ENCODE measurements around the gene HDAC8.
A peak's percentile ranks its signal among the peaks of the same experiment; 100 is the strongest.

Gene HDAC8

DNA sequence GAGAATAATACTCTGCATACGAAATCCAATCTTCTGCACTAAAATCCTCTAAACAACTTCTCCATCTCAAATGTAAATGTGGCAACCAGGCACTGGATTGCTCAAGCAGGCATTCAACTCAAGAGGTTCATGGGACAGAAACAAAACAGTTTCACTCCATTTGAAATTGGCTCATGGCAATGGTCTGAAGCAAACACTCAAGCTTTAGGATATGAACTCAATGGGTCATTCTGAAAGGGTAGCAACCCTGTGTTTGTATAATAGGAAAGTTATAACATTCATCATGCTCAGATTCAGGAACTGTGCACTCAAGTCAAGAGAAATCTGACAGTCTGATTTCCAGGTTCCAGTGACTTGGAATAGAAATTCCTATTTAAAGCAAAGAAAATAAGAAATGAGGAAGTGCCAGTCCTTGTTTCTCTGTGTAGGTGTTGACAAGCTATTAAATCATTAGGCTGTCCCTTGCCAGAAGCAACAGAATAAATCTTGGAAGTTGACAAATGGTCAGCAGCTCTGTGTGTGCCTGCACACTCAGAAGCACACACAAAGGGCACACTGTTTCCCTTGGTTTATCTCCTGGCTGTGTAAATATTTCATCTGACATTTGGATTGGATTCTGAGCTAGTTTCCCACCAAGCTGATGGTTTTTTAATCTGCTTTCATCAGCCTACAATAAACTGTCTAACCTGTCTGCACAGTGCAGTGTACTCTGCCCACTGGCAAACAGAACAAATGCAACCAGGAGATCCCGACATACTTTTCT is 191.0 kb downstream of the HDAC8 start:
- DNase-seq (ENCODE audit: low read depth) = no peak
- TF ChIP-seq, protein P1, sequence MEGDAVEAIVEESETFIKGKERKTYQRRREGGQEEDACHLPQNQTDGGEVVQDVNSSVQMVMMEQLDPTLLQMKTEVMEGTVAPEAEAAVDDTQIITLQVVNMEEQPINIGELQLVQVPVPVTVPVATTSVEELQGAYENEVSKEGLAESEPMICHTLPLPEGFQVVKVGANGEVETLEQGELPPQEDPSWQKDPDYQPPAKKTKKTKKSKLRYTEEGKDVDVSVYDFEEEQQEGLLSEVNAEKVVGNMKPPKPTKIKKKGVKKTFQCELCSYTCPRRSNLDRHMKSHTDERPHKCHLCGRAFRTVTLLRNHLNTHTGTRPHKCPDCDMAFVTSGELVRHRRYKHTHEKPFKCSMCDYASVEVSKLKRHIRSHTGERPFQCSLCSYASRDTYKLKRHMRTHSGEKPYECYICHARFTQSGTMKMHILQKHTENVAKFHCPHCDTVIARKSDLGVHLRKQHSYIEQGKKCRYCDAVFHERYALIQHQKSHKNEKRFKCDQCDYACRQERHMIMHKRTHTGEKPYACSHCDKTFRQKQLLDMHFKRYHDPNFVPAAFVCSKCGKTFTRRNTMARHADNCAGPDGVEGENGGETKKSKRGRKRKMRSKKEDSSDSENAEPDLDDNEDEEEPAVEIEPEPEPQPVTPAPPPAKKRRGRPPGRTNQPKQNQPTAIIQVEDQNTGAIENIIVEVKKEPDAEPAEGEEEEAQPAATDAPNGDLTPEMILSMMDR (conservative IDR thresholded peaks at IDR 0.05; ENCODE audit: low read depth, low read length) = no peak
- H3K4me3 ChIP-seq (ENCODE audit: low read depth, low read length) = no peak overlapping the region

DNA sequence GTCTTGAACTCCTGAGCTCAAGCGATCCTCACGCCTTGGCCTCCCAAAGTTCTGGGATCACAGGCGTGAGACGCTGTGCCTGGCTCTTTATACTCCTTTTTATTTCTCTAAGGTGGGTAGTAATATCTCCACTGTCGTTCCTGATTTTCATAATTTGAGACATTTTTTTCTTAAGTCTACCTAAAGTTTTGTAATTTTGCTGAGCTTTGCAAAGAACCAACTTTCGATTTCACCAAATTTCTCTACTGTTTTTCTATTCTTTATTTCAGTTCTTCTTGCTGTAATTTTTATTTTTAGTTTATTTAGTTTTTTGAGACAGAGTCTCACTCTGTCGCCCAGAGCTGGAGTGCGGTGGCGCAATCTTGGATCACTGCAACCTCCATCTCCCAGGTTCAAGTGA is 196.5 kb downstream of the HDAC8 start:
- no peak overlapping the region for H3K4me3 ChIP-seq (ENCODE audit: low read depth, low read length)
- DNase-seq (ENCODE audit: low read depth) = no peak
- TF ChIP-seq, protein P1 (conservative IDR thresholded peaks at IDR 0.05; ENCODE audit: low read depth, low read length) = no peak

DNA sequence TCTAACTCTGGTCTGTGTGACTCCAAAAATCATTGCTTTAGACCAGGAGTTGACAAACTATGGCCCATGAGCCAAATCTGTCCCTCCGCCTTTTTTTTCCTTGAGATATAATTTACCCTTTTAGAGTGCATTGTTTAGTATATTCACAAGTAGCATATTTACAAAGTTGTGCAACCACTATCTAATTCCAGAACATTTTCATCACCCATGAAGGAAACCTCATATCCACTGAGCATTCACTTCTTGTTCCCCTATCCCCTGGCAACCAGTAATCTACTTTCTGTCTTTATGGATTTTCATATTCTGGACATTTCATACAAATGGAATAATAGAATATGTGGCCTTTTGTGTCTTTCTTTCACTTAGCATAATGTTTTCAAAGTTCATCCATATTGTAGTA is 199.5 kb downstream of the HDAC8 start:
- TF ChIP-seq, protein P1 (conservative IDR thresholded peaks at IDR 0.05; ENCODE audit: low read depth, low read length) = no peak
- DNase-seq (ENCODE audit: low read depth) = peak; percentile 13
- no peak overlapping the region for H3K4me3 ChIP-seq (ENCODE audit: low read depth, low read length)

DNA sequence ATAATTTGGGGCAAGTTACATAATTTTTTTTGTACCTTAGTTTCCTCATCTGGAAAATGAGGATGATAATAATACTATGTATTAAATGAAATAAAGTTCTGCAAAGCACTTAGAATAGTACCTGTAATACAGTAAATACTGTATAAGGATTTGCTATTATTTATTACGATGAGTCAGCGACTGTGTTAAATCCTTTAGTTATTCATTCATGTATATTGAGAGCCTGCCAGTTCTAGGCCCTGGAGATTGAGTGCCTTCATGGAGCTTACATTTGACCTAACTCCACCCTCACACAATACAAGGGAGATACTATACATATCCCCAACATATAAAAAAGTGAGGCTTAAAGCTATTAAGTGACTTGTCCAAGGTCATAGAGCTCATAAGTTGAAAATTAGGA is 199.9 kb downstream of the HDAC8 start:
- no peak overlapping the region for H3K4me3 ChIP-seq (ENCODE audit: low read depth, low read length)
- TF ChIP-seq, protein P1 (conservative IDR thresholded peaks at IDR 0.05; ENCODE audit: low read depth, low read length) = no peak
- DNase-seq (ENCODE audit: low read depth) = no peak

DNA sequence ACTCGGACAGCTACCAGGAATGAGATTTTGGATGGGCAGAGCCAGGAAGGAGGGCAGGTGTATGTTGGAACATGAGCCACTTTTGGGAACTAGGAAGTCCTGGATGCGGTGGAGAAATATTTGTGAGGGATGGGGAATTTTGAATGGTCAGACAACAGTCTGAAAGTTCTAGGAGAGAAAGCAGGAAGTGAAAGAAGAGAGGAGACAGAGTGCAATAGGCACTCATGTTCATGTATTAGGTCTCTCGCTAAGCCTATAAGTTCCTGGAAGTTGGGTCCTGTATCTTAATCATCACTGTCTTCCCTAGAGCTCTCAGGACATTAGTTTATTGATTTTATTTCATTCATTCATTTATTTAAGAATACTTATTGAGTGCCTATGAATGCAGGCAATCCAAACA is 201.2 kb downstream of the HDAC8 start:
- no peak for DNase-seq (ENCODE audit: low read depth)
- H3K4me3 ChIP-seq (ENCODE audit: low read depth, low read length) = no peak overlapping the region
- TF ChIP-seq, protein P1 (conservative IDR thresholded peaks at IDR 0.05; ENCODE audit: low read depth, low read length) = no peak

DNA sequence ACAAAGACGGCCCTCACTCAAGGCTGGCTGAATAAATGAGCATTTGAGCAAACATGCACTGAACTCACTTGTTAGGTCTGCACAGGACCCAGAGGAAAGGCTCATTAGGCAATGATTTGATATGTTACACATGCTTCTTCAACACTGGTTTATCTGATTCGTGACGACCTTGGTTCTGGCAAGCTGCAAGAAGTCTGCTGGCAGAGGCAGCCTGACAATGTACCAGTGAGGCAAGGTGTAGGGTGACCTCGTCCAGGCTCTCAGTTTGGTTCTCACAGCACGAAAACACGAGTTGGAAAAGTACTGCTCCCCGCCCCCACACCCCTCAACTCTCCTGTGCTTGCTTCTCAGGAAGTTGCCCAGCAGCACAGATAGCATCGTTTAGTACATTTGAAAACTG is 203.8 kb downstream of the HDAC8 start:
- no peak for DNase-seq (ENCODE audit: low read depth)
- TF ChIP-seq, protein P1 (conservative IDR thresholded peaks at IDR 0.05; ENCODE audit: low read depth, low read length) = no peak
- no peak overlapping the region for H3K4me3 ChIP-seq (ENCODE audit: low read depth, low read length)

DNA sequence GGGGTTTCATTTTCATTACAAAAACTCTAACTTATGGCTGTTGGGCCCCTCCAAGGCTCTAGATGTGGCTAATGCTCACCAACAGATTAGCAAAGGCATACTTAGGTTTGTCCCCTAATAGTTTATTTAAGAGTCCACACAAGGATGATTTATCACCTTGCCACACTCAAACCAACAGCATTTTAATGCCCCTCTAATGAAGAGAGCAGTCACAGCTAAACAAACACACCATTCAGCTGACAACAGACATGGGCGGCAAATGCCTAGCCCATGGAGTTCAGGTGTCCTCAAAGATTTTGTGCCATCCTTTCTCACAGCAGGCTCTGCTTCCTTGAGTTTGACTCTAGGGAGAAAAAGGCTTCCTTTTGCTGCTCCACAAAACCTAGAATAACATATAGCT is 205.1 kb downstream of the HDAC8 start:
- DNase-seq (ENCODE audit: low read depth) = no peak
- H3K4me3 ChIP-seq (ENCODE audit: low read depth, low read length) = no peak overlapping the region
- TF ChIP-seq, protein P1 (conservative IDR thresholded peaks at IDR 0.05; ENCODE audit: low read depth, low read length) = no peak

All from choroid plexus epithelial cell (primary cell).